HG03139 (cell line): ENCODE measurements around the gene SFMBT1.
"Not testable (repeated sequence)": the region's sequence is repeated elsewhere in the genome, so short reads cannot be mapped to it uniquely, and the experiment has no call there.

Experiments used
- ATAC-seq: cut with Tn5 transposase; IDR thresholded peaks from one replicate; pipeline ENCODE4 v1.9.1; 2021; ENCODE audit not compliant: unreplicated experiment

SFMBT1 gene

GRCh38 chr3:53074366-53074696 lies 28.5 kb upstream of the SFMBT1 start:
- ATAC-seq = no peak

DNA sequence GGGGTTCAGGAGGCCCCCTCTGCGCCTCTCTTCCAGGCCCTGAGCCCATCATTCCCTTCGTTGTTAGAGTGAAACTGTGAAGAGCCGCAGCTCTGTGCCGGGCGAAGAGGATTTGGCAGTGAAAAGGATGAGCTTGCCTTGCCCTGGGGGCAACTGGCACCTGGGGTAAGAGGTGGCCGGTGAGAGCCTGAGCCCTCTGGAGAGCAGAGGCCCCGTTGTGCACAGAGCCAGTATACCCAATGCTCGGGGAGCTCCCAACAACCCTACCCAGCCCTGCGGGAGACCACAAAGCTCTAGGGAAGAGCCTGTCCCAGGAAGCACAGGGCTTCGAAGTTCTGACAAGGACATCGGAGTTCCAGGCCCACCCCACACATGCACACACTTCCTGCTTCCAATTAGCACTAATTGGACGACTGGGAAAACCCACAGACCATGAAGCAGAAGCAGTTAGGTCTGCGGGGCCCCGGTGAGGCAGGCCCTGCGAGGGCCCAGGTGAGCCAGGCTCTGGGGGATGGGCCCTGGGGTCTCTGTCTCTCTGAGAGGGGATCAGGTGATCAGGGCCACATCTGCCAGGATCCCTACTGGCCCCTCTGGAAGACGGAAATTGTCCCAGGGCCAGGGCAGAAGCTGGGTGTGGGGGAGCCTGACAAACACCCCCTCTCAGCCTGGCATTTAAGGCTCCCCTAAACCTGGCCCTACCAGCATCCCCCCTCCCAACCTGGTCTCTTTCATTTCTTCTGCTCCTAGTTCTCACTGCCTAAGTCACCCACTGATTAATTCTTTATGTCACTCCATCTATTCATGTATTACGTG lies 27.9 kb upstream of the SFMBT1 start:
- ATAC-seq = no peak

DNA sequence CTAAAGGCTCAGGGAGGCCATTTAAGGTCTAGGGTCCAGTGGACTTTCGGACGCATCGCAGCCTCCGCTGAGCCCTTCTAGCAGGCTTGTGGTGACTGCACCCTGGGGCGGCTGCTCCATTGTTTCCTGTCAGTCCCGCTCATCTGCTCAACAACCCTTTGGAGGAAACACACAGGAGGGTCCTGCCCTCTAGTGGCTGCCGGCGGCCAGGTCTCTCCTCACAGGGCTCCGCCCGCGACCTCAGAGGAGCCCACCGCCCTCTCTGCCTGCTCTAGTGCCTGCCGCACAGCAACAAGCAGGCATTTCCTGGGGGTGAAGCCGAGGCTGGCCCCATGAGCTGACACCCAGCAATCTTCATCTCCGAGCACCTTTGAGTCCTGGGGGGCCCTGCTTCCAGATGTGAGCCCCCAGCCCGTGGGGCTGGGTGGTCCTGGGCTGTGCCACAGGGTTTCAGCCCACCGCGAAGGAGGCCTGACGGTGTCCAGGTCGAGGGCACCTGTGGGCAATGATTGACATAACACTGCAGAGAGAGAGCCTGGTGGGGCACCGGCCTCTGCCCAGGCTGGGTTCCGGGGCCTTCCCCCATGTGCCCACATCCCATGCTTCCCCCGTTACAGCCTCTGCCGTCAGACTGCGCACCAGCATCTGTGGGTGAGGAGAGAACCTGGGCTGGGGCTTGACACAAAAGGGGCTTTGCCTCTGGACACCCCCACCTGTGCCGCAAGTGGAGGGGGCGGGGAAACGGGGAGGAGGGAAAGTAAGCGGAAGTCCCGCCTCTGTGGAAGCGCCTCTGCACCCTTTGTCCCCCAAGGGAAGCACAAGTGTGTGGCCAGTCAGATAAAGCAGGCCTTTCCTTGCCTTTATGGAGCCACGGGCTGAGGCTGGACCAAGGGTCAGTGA lies 27.0 kb upstream of the SFMBT1 start:
- peak; percentile 78 for ATAC-seq

- no peak for ATAC-seq
Measured at GRCh38 chr3:53071882-53072431, 26.1 kb upstream of the SFMBT1 start.

- ATAC-seq = no peak
Measured at GRCh38 chr3:53069422-53070068, 23.7 kb upstream of the SFMBT1 start.

DNA sequence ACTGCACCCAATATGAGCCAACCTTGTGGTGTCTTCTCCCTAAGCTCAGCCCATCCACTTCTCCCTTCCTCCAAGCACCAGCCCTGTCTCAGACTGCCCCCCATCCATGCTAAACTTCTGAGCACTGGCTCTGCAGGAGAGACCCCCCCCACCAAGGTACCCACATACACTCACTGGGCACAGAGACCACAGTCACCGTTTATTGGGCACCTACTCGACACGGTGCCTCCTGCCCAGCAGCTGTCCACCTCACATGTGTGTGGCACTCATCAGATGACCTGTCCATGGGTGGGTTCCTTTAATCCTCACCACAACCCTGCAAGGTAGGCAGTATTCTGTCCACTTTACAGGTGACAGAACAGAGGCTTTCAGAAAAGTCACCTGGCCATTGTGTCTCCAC lies 22.3 kb upstream of the SFMBT1 start:
- no peak for ATAC-seq

DNA sequence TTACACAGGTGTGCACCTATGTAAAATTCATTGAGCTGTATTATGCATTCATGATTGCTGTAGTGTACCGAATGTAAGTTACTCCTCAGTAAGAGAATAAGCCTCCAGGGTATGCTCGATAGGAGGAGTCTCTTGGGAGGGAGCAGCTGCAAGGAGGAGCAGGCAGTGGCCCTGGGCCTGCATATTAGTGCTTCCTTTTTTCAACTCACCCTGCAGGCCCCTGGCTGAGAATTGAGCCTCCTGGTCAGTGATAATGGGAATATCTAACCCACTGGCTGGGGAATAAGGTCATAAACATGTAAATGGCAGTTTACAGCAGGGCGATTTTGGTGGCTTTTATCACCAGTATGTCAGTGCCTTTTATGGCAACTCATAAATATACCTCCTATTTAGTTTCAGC lies 21.7 kb upstream of the SFMBT1 start:
- ATAC-seq = no peak

- no peak for ATAC-seq
Measured at GRCh38 chr3:53065841-53066480, 20.1 kb upstream of the SFMBT1 start.

GRCh38 chr3:53062905-53063304 lies 17.0 kb upstream of the SFMBT1 start:
- no peak for ATAC-seq

DNA sequence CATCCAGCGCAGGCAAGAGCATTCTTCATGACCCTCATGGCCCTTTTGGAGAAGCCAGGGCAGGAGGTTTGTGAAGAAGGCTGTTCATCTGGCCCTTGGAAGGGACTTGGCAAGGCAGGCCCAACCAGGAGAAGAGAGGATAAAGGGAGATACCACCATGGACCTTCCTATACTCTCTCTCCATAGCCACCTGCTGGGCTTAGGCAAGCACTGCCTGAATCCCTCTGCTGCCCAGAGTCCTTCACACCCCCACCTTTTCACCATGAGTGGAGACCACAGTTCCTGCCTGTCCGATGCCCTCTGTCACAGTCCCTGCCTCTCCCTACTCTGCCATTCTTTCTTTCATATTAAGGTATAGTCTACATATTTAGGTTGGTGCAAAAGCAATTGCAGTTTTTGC lies 10.6 kb upstream of the SFMBT1 start:
- no peak for ATAC-seq

- not testable (repeated sequence) for ATAC-seq
Measured at GRCh38 chr3:53054233-53054632, 8.4 kb upstream of the SFMBT1 start.

DNA sequence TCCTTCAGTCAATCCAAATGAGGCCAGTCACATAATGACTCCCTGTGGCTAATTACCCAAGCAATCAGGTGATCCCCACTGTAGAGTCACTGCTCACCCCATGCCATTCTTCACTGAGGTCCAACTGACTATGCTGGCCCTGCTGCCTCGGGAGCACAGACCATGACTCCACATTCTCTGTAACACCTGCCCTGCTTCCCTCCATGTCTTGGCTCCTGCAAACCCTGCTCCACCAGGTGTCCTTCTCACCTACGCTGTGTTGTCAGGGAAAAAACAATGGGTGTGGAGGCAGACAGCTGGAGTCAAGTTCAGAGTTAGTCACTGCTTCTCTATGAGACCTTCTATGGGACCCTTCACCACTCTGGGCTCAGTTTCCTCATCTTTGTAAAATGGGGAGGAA lies 6.1 kb upstream of the SFMBT1 start:
- ATAC-seq = no peak

- no peak for ATAC-seq
Measured at GRCh38 chr3:53049987-53050386, 4.1 kb upstream of the SFMBT1 start.

DNA sequence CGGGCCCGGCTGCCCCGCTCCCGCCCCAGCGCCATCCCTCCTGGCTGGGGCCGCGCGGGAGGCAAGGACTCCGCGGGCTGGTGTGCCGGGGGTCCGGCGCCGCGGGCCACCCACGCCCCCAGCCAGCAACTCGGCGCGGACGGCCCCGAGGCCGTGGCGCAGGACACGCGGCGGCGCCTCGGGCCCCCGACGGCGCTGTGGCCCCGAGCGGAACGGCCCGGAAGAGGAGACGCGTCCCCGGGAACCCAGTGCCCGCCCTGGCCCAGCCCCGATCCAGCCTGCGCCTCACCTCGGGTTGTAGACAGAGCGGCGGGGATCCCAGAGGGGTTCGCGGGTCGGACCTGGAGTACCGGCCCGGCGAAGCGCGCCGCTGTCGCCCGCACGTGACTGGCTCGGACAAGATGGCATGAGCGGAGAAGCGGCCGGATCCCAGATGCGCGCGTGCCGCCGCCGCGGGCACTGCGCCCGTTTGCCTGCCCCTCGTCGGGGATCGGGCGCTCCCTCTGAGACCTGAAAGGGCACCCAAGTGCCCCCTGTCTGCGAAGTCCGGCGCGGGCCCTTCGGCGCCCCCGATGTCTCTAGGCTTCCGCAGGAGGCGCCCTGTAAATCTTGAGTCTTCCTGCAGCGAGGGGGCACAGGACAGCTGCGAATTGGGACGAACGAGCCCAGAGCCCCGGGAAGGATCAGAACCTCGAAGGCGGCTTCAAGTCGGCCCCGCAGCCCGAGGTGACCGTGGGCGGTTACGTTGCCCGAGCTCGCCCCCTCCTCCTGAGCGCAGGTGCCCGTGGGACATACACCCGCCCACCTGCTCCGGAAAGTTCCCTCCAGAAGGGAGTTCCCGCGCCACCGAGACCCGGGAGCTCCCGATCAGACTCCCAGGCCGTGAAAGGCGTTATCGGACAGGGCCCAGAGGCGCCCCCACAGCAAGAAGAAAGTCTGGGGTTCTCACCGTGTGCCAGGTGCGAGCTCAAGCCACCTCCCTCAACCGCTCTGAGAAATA lies 598 bp upstream of the SFMBT1 start:
- peak; percentile 36 for ATAC-seq

GRCh38 chr3:53044711-53045517 lies 959 bp downstream of the SFMBT1 start:
- ATAC-seq = peak; percentile 35

DNA sequence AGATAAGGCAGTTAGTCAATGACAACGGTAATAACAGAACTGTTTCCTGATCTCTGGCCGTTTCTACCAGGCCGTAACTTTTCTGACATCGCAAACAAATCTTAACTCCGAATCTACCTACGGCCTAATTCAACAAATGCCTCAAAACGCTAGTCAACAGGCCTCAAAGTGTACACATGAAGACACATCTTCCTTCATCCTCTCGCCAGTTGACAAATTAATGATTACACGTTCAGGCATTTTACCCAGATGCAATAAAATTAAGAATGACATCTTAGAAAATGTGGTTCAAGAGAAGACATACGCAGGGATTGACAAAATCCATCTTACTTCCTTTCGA lies 1.5 kb downstream of the SFMBT1 start:
- no peak for ATAC-seq

GRCh38 chr3:53043738-53044137 lies 2.1 kb downstream of the SFMBT1 start:
- ATAC-seq = no peak

- ATAC-seq = no peak
Measured at GRCh38 chr3:53042651-53043050, 3.2 kb downstream of the SFMBT1 start.

DNA sequence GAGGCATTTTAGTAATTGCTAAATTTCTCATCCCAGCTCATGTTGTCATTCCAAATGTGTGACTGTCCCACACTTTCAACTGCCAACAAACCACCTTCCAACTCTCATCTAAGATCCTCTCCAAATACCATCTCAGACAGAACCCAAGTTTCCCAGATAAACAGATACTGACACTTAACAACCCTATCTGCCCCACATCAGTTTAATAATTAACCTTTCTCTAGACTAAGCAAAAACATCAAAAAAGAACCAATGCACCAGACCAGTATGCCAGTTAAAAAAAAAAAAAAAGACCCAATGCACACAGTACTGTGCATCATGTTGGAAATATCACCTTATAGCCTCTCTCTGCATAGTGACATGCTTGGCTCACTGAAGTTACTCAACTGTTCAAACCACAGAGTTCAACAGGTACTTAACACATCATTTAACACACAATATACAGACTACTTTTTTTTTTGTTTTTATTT lies 5.5 kb downstream of the SFMBT1 start:
- ATAC-seq = no peak
